ENCODE results near the gene POU2AF2. TPM values are rescaled to one million over a fixed set of nuclear protein-coding genes. Genes with fewer than 3 reads are reported as not detected.

POU2AF2 gene
- total RNA-seq, 2 experiments from 2014 or later = not detected

- no peak for TF ChIP-seq CTCF (IDR thresholded peaks at IDR 0.05)
- intact Hi-C loops (cut with micrococcal nuclease) = no loop called here
- H3K27me3 Mint-ChIP-seq = no peaks in the 10 kb centered on the region
- peaks cover 2% of the 10 kb centered on the region for H3K4me1 Mint-ChIP-seq (ENCODE audit: low read depth)
- CTCF ChIA-PET = interaction anchor here (0.7 to 3.1 kb wide), 2 partner anchors 44 to 101 kb away, joined by 3 to 12 read pairs; no protein-coding TSS in a partner anchor
- DNase-seq (no peak), ATAC-seq (peak; percentile 10)
- H3K9me3 Mint-ChIP-seq = no peaks in the 10 kb centered on the region
- no peak overlapping the region for H3K4me3 Mint-ChIP-seq
- H3K27ac Mint-ChIP-seq = no peak overlapping the region
- H3K36me3 Mint-ChIP-seq (ENCODE audit: low read depth) = no peaks in the 10 kb centered on the region
- POLR2A ChIA-PET = no interaction called here
Observed at GRCh38 chr11:111327908-111328624, 82.5 kb downstream of the POU2AF2 start.

- ChIA-PET CTCF (interaction anchor here (0.7 to 3.1 kb wide), 2 partner anchors 46 to 99 kb away, joined by 3 to 12 read pairs; no protein-coding TSS in a partner anchor), POLR2A (no interaction called here)
- Mint-ChIP-seq H3K4me3 (no peak overlapping the region), H3K36me3 (ENCODE audit: low read depth) (no peaks in the 10 kb centered on the region), H3K9me3 (no peaks in the 10 kb centered on the region), H3K27ac (no peak overlapping the region), H3K4me1 (ENCODE audit: low read depth) (peaks cover 2% of the 10 kb centered on the region), H3K27me3 (no peaks in the 10 kb centered on the region)
- DNase-seq (no peak), ATAC-seq (no peak)
- intact Hi-C loops (cut with micrococcal nuclease) = no loop called here
- TF ChIP-seq CTCF (IDR thresholded peaks at IDR 0.05) = no peak
Observed at GRCh38 chr11:111329306-111330204, 84.0 kb downstream of the POU2AF2 start.

GRCh38 chr11:111330234-111330893 lies 84.8 kb downstream of the POU2AF2 start:
- ChIA-PET POLR2A (no interaction called here), CTCF (no interaction called here)
- no peak overlapping the region for H3K4me3 Mint-ChIP-seq
- H3K4me1 Mint-ChIP-seq (ENCODE audit: low read depth) = peaks cover 2% of the 10 kb centered on the region
- intact Hi-C loops (cut with micrococcal nuclease) = no loop called here
- no peak for TF ChIP-seq CTCF (IDR thresholded peaks at IDR 0.05)
- H3K9me3 Mint-ChIP-seq = no peaks in the 10 kb centered on the region
- no peak overlapping the region for H3K27ac Mint-ChIP-seq
- DNase-seq (no peak), ATAC-seq (no peak)
- no peaks in the 10 kb centered on the region for H3K36me3 Mint-ChIP-seq (ENCODE audit: low read depth)
- no peaks in the 10 kb centered on the region for H3K27me3 Mint-ChIP-seq

- no peak for ATAC-seq
- POLR2A ChIA-PET = no interaction called here
- Mint-ChIP-seq H3K36me3 (ENCODE audit: low read depth) (no peaks in the 10 kb centered on the region), H3K4me3 (no peak overlapping the region), H3K27ac (no peak overlapping the region), H3K9me3 (no peaks in the 10 kb centered on the region), H3K4me1 (ENCODE audit: low read depth) (peaks cover 2% of the 10 kb centered on the region), H3K27me3 (no peaks in the 10 kb centered on the region)
- no peak for DNase-seq
- CTCF ChIA-PET = interaction anchor here (3.2 kb wide), 1 partner anchor 97 kb away, joined by 12 read pairs; no protein-coding TSS in a partner anchor
- intact Hi-C loops (cut with micrococcal nuclease) = no loop called here
- no peak for TF ChIP-seq CTCF (IDR thresholded peaks at IDR 0.05)
Observed at GRCh38 chr11:111331711-111332479, 86.4 kb downstream of the POU2AF2 start.

Measured in activated CD8-positive, alpha-beta T cell treated with anti-CD3 and anti-CD28 coated beads for 36 hours (primary cell).